Measurements from ENCODE around the gene ASB15.

The ASB15 gene

GRCh38 chr7:123637878-123638277 is 36.3 kb downstream of the ASB15 start:
- DNase-seq, result no peak

- no peak for DNase-seq
These were observed 38.0 kb downstream of the ASB15 start for GRCh38 chr7:123639631-123640030.

GRCh38 chr7:123640583-123640982 is 39.0 kb downstream of the ASB15 start:
- no peak for DNase-seq

GRCh38 chr7:123641901-123642300 is 40.3 kb downstream of the ASB15 start:
- DNase-seq, result no peak

- no peak for DNase-seq
These were observed 42.1 kb downstream of the ASB15 start for GRCh38 chr7:123643495-123644441.

GRCh38 chr7:123645516-123645915 is 43.9 kb downstream of the ASB15 start:
- DNase-seq, result no peak

- no peak for DNase-seq
These were observed 45.6 kb downstream of the ASB15 start for GRCh38 chr7:123647106-123647730.

GRCh38 chr7:123649964-123650363 is 48.3 kb downstream of the ASB15 start:
- no peak for DNase-seq

- no peak for DNase-seq
These were observed 49.0 kb downstream of the ASB15 start for GRCh38 chr7:123650595-123650994.

GRCh38 chr7:123652406-123652805 is 50.8 kb downstream of the ASB15 start:
- no peak for DNase-seq

GRCh38 chr7:123653162-123653561 is 51.5 kb downstream of the ASB15 start:
- no peak for DNase-seq

- DNase-seq, result no peak
These were observed 54.0 kb downstream of the ASB15 start, which contains the start of gene LMOD2 for GRCh38 chr7:123655614-123656013. Gene LMOD2 (plus strand): TSS chr7:123655866. CDS start chr7:123655964, 98 bp downstream.

GRCh38 chr7:123656544-123657303 is 55.1 kb downstream of the ASB15 start:
- DNase-seq, result no peak

GRCh38 chr7:123657304-123657685 is 55.7 kb downstream of the ASB15 start:
- DNase-seq, result no peak

- DNase-seq, result no peak
These were observed 56.4 kb downstream of the ASB15 start for GRCh38 chr7:123658023-123658422.

- DNase-seq, result no peak
These were observed 59.1 kb downstream of the ASB15 start for GRCh38 chr7:123660514-123661354.

- DNase-seq, result no peak
These were observed 60.1 kb downstream of the ASB15 start for GRCh38 chr7:123661765-123662164.

GRCh38 chr7:123662293-123662692 is 60.7 kb downstream of the ASB15 start:
- no peak for DNase-seq

GRCh38 chr7:123662755-123663154 is 61.1 kb downstream of the ASB15 start:
- no peak for DNase-seq

- no peak for DNase-seq
These were observed 61.6 kb downstream of the ASB15 start for GRCh38 chr7:123663200-123663599.

GRCh38 chr7:123665157-123665556 is 63.5 kb downstream of the ASB15 start:
- DNase-seq, result no peak

- no peak for DNase-seq
These were observed 64.3 kb downstream of the ASB15 start for GRCh38 chr7:123665896-123666295.

All from stimulated activated CD4-positive, alpha-beta T cell treated with anti-CD3 and anti-CD28 coated beads, Interleukin-12 subunit alpha, Interleukin-12 subunit beta, amount 100 ng/mL, for 4 hours (primary cell).